Activated T-cell treated with anti-CD3 and anti-CD28 coated beads for 24 hours (primary cell): ENCODE data around the gene TNFRSF1B.
"Not testable (repeated sequence)": the region's sequence is repeated elsewhere in the genome, so short reads cannot be mapped to it uniquely, and the experiment has no call there.

Experiments used
- DNase-seq: peaks from one replicate; pipeline ENCODE4 v3.0.0-alpha.2; 2020; ENCODE audit warnings: low read depth

TNFRSF1B gene

DNA sequence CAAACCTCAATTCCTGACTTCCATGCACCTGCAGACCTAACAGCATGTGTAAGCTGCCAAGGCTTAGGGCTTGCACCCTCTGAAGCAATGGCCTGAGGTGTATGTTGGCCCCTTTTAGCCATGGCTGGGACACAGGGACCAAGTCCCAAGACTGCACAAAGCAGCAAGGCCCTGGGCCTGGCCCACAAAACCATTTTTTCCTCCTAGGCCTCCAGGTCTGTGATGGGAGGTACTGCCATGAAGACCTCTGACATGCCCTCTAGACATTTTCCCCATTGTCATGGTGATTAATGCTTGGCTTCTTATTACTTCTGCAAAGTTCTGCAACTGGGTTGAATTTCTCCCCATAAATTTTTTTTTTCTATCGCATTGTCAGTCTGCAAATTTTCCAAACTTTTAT is 55.9 kb downstream of the TNFRSF1B start:
- DNase-seq, result not testable (repeated sequence)

DNA sequence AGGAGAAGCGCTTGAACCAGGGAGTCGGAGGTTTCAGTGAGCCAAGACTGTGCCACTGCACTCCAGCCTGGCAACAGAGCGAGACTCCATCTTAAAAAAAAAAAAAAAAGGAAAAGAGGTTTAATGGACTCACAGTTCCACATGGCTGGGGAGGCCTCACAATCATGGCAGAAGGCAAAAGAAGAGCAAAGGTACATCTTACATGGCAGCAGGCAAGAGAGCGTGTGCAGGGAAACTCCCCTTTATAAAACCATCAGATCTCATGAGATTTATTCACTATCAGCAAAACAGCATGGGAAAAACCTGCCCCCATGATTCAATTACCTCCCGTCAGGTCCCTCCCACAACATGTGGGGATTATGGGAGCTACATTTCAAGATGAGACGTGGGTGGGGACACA is 57.3 kb downstream of the TNFRSF1B start:
- DNase-seq, result not testable (repeated sequence)

GRCh38 chr1:12228979-12229378 is 62.2 kb downstream of the TNFRSF1B start:
- DNase-seq, result no peak

GRCh38 chr1:12229386-12229834 is 62.6 kb downstream of the TNFRSF1B start:
- DNase-seq, result no peak

DNA sequence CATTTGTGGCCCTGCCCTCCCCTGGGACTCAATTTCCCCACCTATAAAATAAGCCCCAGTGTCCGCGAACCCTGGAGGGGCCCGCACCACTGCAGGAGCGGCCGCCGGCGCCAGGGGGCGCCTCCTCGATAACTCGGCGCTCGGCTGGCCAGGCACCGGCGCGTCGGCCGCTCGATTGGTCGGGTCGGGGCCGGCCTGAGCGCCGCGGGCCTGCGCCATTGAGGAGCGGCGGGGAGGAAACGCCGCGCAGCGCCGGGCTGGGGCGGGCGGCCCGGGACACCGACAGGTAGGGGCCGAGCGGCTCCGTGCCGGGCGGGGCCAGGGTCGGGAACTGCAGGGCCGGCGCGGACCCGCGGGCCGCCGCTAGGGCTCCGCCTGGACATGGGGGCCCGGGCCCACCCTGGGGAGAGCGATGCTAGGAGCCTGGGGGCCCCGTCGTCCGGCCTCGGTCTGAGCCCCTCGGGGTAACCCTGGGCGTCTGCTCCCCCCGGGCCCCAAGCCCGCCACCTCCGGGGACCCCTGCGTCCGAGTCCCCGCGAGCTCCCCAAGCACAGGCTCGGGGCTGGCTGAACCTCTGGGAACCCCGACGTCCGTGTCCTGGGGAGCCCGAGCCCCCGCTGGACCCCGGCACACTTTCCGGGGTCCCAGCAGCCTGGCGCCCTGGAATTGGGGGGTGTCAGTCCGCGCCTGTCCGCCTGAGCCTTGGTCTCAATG is 63.2 kb downstream of the TNFRSF1B start, which contains the start of gene VPS13D:
TSS of gene VPS13D (plus strand) at position 196 of the 714 bp plus-strand sequence. CDS start 4,237 bp downstream, outside the sequence.
- peak; percentile 79 for DNase-seq

- DNase-seq, result no peak
Observed at GRCh38 chr1:12230549-12231275, 63.9 kb downstream of the TNFRSF1B start.

DNA sequence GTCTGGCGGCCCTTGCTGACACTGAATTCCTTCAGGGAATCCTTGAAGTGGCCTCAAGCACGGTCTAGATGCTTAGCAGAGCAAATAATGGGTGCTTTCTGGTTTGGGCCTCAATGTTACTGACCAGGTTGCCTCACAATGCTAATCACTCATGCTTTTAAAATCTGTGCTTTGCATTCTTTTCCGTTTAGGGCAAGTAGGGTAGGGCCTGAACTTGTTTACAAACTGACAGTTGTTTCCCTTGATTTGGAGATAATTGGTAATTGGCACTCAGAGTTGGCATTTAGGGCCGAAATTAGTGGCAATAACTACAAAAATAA is 64.4 kb downstream of the TNFRSF1B start:
- DNase-seq, result no peak

GRCh38 chr1:12232221-12232620 is 65.4 kb downstream of the TNFRSF1B start:
- DNase-seq, result no peak

GRCh38 chr1:12244078-12244477 is 77.3 kb downstream of the TNFRSF1B start:
- DNase-seq, result no peak

DNA sequence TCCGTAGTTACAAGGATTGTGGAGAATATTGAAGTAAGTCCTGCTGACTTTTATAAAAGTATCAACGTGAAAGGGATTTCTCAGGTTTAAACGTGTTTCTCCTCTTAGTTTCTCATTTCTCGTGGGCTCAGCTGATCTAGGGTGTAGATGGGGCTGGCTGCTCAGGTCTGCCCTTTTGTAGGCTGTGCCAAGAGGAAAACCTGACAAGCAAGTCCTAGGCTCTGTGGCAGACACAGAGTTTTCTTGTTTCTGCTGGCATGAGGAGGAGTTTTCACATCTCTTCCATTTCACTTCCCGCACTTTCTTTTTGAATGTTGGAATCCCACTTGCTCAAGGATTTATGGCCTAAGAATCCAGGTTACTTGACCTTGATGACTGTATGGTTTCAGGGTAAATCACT is 77.8 kb downstream of the TNFRSF1B start:
- no peak for DNase-seq

GRCh38 chr1:12245116-12245515 is 78.3 kb downstream of the TNFRSF1B start:
- no peak for DNase-seq

DNA sequence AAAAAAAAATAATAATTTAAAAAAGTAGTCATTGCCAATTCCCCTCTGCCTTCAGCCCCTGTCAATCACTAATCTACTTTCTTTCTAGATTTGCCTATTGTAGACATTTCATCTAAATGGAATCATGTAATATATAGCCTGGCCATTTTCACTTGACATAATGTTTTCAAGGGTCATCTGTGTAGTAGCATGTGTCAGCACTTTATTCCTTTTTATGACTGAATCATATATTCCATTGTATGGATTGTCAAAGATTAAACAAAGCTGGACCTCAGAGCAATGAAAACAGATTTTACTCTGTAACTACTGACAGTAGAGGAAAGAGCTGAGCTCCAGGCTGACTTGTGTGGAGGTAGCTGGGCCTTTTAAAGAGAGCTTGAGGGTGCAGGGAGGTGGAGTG is 78.9 kb downstream of the TNFRSF1B start:
- DNase-seq, result no peak

DNA sequence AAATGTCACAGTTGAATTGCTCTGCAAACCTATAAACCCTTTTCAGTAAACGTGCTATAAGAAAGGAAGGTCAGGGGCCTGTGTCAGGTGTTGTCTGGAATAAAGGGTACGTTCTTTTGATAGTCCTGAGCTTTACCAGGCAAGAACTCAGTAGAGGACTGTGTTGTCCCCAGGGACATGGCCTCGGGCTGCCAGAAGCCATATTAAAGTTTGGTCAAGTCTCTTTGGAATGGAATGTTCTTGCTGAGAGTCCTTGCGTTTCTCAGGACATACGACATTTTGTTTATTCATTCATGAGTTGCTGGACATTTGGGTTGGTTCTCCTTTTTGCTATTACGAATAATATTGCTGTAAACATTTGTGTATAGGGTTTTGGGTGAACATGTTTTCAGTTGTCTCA is 79.8 kb downstream of the TNFRSF1B start:
- DNase-seq, result no peak

DNA sequence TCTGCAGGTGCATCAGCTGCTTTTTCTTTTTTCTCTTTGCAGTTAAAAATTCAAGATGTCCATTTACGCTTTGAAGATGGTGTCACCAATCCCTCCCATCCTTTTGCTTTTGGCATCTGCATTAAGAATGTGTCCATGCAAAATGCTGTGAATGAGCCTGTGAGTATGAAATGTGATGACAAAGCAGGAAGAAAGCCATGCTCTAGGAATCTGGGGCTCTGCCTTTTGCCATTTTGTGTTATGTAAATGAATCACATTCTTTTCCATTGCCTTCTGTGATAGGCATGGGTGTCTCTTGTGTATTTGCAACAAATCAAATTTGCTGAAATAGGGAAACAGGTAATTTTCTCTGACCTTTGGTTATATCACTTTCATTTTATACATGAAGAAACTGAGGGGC is 82.4 kb downstream of the TNFRSF1B start:
- no peak for DNase-seq

DNA sequence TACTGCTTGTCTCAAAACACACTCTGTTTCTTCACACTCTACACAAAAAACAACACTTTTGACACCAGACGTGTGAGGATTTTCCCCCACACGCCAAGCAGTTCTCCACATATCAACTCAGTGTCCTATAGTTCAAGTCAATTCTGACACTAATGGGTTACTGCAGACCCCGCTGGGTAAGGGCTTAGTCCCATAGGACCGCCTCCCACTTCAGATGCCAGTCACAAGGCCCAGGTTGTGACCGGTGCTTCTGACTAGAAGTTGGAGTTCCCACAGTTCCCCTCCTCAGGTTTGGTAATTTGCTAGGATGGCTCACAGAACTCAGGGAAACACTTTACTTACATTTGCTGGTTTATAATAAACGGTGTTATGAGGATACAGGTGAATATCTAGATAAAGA is 83.0 kb downstream of the TNFRSF1B start:
- no peak for DNase-seq

- no peak for DNase-seq
Observed at GRCh38 chr1:12251442-12251841, 84.7 kb downstream of the TNFRSF1B start.

DNA sequence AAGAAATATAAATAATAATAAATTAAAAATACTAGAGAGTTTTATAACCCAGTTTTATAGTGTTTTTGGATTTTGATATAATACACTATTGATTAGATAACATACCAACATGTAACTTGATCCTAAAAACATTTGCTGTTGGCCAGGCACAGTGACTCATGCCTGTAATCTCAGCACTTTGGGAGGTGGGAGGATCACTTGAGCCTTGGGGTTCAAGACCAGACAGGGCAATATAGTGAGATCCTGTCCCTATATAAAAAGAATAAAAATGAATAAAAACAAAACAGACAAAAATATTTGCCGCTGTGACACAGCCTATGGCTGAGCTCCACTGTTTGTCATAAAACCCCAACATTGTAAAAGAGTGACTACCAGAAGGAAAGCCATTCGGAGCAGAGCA is 89.1 kb downstream of the TNFRSF1B start:
- DNase-seq, result no peak

DNA sequence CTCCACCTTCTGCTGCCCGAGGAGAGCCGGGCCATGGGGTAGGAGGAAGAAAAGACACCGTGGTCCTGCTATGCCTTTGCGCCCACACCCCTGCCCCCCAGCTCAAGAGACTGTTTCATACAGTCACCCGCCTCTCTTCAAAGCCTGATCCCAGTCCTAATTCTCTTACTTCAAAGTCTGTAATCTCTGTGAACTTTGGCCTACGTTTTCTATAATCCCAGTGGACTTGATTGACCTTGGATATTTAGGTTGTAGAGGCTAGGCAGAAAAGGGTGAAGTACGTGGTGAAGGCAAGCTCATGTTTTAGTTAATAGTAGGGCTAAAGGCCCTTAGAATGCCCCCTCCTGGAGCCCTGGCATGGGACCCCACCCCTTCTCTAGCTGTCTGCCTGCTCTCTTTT is 91.5 kb downstream of the TNFRSF1B start:
- DNase-seq, result no peak
